Natural killer cell (primary cell): Measurements from ENCODE around the gene SLIT1. TPM values are rescaled to one million over a fixed set of nuclear protein-coding genes. Genes with fewer than 3 reads are reported as not detected.

Experiments used
- ATAC-seq, 3 donors: fragments of 150-1000 bp in 2 of 3; fragments of 200-7000 bp in 1 of 3; cut with Tn5 transposase; 1 replicate in 1 of 3; 2 replicates in 2 of 3; pipeline ENCODE4 v1.10.0; 2021; ENCODE audit warnings: mild to moderate bottlenecking in 2 of 3, moderate library complexity in 2 of 3
- DNase-seq, 2 donors: peaks; one replicate each; pipeline versions ENCODE4 v3.0.0 to v3.0.0-alpha.2; 2013 to 2021; ENCODE audit warnings: mixed read lengths in 1 of 2
- H3K27ac ChIP-seq: one replicate; pipeline ENCODE4 v1.5.1; 2013; ENCODE audit warnings: mild to moderate bottlenecking, low read length
- H3K27me3 ChIP-seq: one replicate; pipeline ENCODE4 v1.6.1; 2013; ENCODE audit warnings: low read length; ENCODE audit not compliant: control insufficient read depth, insufficient read depth
- H3K36me3 ChIP-seq: one replicate; pipeline ENCODE4 v1.6.1; 2013; ENCODE audit warnings: low read length; ENCODE audit not compliant: control insufficient read depth, insufficient read depth
- H3K4me1 ChIP-seq: one replicate; pipeline ENCODE4 v1.6.1; 2013; ENCODE audit warnings: low read length; ENCODE audit not compliant: control insufficient read depth, insufficient read depth
- H3K4me3 ChIP-seq: one replicate; pipeline ENCODE4 v1.5.1; 2013; ENCODE audit warnings: low read length
- H3K9me3 ChIP-seq: one replicate; pipeline ENCODE4 v1.6.1; 2013; ENCODE audit warnings: low read length; ENCODE audit not compliant: control insufficient read depth, insufficient read depth
- H3K27ac Mint-ChIP-seq, 2 donors: one replicate each; pipeline ENCODE4 v1.8.0; 2022; ENCODE audit warnings: mild to moderate bottlenecking in 2 of 2, mixed read lengths in 2 of 2, moderate library complexity in 1 of 2
- H3K27me3 Mint-ChIP-seq, 2 donors: one replicate each; pipeline ENCODE4 v1.8.0; 2022; ENCODE audit warnings: low read depth in 2 of 2, mixed read lengths in 2 of 2
- H3K36me3 Mint-ChIP-seq: one replicate; pipeline ENCODE4 v1.8.0; 2022; ENCODE audit warnings: mixed read lengths
- H3K4me1 Mint-ChIP-seq, 2 donors: one replicate each; pipeline ENCODE4 v1.8.0; 2022; ENCODE audit warnings: mixed read lengths in 2 of 2
- H3K4me3 Mint-ChIP-seq: one replicate; pipeline ENCODE4 v1.8.0; 2022; ENCODE audit warnings: mild to moderate bottlenecking, moderate library complexity, mixed read lengths
- H3K9me3 Mint-ChIP-seq, 2 donors: one replicate each; pipeline ENCODE4 v1.8.0; 2022; ENCODE audit warnings: mixed read lengths in 2 of 2
- CTCF ChIP-seq: fragments of 200-600 bp; IDR thresholded peaks from one replicate; pipeline ENCODE4 v1.8.0; 2022; ENCODE audit warnings: antibody characterized with exemption
- WGBS: methylation state at CpG from one replicate; pipeline ENCODE4 v1.1.7; 2013; ENCODE audit warnings: missing lambda C conversion rate; ENCODE audit not compliant: insufficient coverage; 5-methylcytosine and 5-hydroxymethylcytosine counted together
- intact Hi-C: fragments of 100-400 bp; cut with micrococcal nuclease; formaldehyde crosslinking; loops from one replicate; pipeline ENCODE4 v1.14.2; 2022
- total RNA-seq, 4 donors: library from RNA; stranded (reverse); fragments of 120-200 nt in 1 of 4; gene quantifications; one replicate each; pipeline versions ENCODE4 v1.2.3 to v1.2.4, GENCODE V29; 2013 to 2022

Gene SLIT1
- total RNA-seq, 3 donors from 2014 or later (not counting 1 experiment from before 2014, with no cell fraction given): 0.28 to 1.5 (median 1.1) TPM

- intact Hi-C loops: no loop called here
- no peak for DNase-seq
- H3K9me3 ChIP-seq: no peaks in the 10 kb centered on the region
- ATAC-seq: no peak
- no peak for TF ChIP-seq CTCF
- no peak overlapping the region for H3K27ac Mint-ChIP-seq
- H3K27me3 Mint-ChIP-seq: peaks cover 0 to 20% of the 10 kb centered on the region in 2 donors
- H3K27me3 ChIP-seq: no peaks in the 10 kb centered on the region
- no peaks in the 10 kb centered on the region for H3K4me1 ChIP-seq
- H3K36me3 ChIP-seq: no peaks in the 10 kb centered on the region
- no peaks in the 10 kb centered on the region for H3K9me3 Mint-ChIP-seq
- 92% methylated on average over 5 of the region's 5 CpGs for WGBS
- no peak overlapping the region for H3K4me3 ChIP-seq
- no peak overlapping the region for H3K4me3 Mint-ChIP-seq
- no peak overlapping the region for H3K27ac ChIP-seq
- H3K4me1 Mint-ChIP-seq: no peaks in the 10 kb centered on the region
- no peaks in the 10 kb centered on the region for H3K36me3 Mint-ChIP-seq
Measured at GRCh38 chr10:97174276-97174775, 11.4 kb downstream of the SLIT1 start.

- no peaks in the 10 kb centered on the region for H3K36me3 ChIP-seq
- TF ChIP-seq CTCF: no peak
- Mint-ChIP-seq H3K27me3 (peaks cover 7 to 20% of the 10 kb centered on the region in 2 donors), H3K4me3 (no peak overlapping the region), H3K9me3 (no peaks in the 10 kb centered on the region), H3K27ac (no peak overlapping the region), H3K4me1 (no peaks in the 10 kb centered on the region), H3K36me3 (no peaks in the 10 kb centered on the region)
- ATAC-seq (no peak), DNase-seq (no peak)
- intact Hi-C loops: no loop called here
- no peak overlapping the region for H3K4me3 ChIP-seq
- H3K9me3 ChIP-seq: no peaks in the 10 kb centered on the region
- H3K4me1 ChIP-seq: no peaks in the 10 kb centered on the region
- H3K27ac ChIP-seq: no peak overlapping the region
- H3K27me3 ChIP-seq: no peaks in the 10 kb centered on the region
- WGBS: 92% methylated on average over 4 of the region's 6 CpGs
Measured at GRCh38 chr10:97173036-97173435, 12.7 kb downstream of the SLIT1 start.

- H3K9me3 Mint-ChIP-seq: no peaks in the 10 kb centered on the region
- 42% methylated on average over 13 of the region's 13 CpGs for WGBS
- H3K4me1 Mint-ChIP-seq: no peaks in the 10 kb centered on the region
- TF ChIP-seq CTCF: no peak
- intact Hi-C loops: no loop called here
- no peaks in the 10 kb centered on the region for H3K4me1 ChIP-seq
- no peaks in the 10 kb centered on the region for H3K36me3 ChIP-seq
- no peak overlapping the region for H3K27ac ChIP-seq
- no peak for ATAC-seq
- H3K27me3 Mint-ChIP-seq: peaks cover 7 to 20% of the 10 kb centered on the region in 2 donors
- DNase-seq: no peak
- H3K4me3 Mint-ChIP-seq: no peak overlapping the region
- H3K4me3 ChIP-seq: no peak overlapping the region
- H3K27me3 ChIP-seq: no peaks in the 10 kb centered on the region
- no peaks in the 10 kb centered on the region for H3K9me3 ChIP-seq
- H3K36me3 Mint-ChIP-seq: no peaks in the 10 kb centered on the region
- no peak overlapping the region for H3K27ac Mint-ChIP-seq
Measured at GRCh38 chr10:97171001-97171400, 14.8 kb downstream of the SLIT1 start.
